Measurements from ENCODE around the gene KIAA0513.

DNA sequence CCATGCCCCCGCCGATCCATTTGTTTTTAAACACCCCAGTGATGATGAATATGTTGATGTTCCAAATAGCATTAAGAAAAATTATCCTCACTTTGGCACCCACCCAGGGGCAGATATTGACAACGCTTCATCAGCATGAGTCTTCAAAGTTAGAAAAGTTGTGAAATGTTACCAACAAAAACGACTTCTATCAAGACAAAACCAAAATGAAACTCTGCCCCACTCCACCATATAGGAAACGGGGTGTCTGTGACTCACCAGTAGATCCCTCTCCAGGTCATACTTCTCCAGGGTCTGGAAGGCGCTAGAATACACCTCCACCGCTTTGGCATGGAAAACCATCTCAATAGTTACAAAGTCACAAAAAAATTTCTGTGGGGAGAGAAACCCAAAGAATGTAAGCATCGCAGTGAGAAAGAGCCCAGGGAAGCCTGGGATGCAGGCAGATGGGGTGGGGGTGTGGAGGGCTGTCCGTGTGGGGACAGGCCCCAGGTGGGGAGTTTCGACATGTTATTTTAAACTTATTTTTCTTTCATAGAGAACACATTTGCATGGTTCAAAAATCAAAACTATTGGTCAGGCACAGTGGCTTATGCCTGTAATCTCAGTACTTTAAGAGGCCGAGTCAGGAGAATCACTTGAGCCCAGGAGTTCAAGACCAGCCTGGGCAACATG, 74.5 kb downstream of the KIAA0513 start:
- TF ChIP-seq, protein P1, sequence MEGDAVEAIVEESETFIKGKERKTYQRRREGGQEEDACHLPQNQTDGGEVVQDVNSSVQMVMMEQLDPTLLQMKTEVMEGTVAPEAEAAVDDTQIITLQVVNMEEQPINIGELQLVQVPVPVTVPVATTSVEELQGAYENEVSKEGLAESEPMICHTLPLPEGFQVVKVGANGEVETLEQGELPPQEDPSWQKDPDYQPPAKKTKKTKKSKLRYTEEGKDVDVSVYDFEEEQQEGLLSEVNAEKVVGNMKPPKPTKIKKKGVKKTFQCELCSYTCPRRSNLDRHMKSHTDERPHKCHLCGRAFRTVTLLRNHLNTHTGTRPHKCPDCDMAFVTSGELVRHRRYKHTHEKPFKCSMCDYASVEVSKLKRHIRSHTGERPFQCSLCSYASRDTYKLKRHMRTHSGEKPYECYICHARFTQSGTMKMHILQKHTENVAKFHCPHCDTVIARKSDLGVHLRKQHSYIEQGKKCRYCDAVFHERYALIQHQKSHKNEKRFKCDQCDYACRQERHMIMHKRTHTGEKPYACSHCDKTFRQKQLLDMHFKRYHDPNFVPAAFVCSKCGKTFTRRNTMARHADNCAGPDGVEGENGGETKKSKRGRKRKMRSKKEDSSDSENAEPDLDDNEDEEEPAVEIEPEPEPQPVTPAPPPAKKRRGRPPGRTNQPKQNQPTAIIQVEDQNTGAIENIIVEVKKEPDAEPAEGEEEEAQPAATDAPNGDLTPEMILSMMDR (conservative IDR thresholded peaks at IDR 0.05): no peak
- TF ChIP-seq ZFX (IDR thresholded peaks at IDR 0.05): no peak
